Mesendoderm (in vitro differentiated cells): ENCODE results near the gene OR4K15. TPM values are rescaled to one million over a fixed set of nuclear protein-coding genes. Genes with fewer than 3 reads are reported as not detected.

Source experiments
- DNase-seq: peaks from one replicate; pipeline ENCODE4 v3.0.0; 2013
- H2AK5ac ChIP-seq: 2 replicates; pipeline ENCODE4 v1.6.1; 2013; ENCODE audit warnings: low read length, inconsistent platforms
- H2BK120ac ChIP-seq: 2 replicates; pipeline ENCODE4 v1.6.1; 2013; ENCODE audit warnings: low read depth, mild to moderate bottlenecking, low read length, moderate library complexity, mixed read lengths
- H2BK15ac ChIP-seq: replicated peaks from 2 replicates; pipeline ENCODE4 v1.6.1; 2013; ENCODE audit warnings: low read depth, mild to moderate bottlenecking, moderate library complexity
- H2BK5ac ChIP-seq: 2 replicates; pipeline ENCODE4 v1.6.1; 2013; ENCODE audit warnings: low read length, inconsistent platforms
- H3K18ac ChIP-seq: 2 replicates; pipeline ENCODE4 v1.6.1; 2013; ENCODE audit warnings: mild to moderate bottlenecking, low read length, mixed read lengths
- H3K23ac ChIP-seq: one replicate; pipeline ENCODE4 v1.6.1; 2013; ENCODE audit warnings: low read length
- H3K27ac ChIP-seq: 2 replicates; pipeline ENCODE4 v1.5.1; 2013; ENCODE audit warnings: low read depth, mild to moderate bottlenecking, inconsistent platforms, low read length, moderate library complexity
- H3K27me3 ChIP-seq: 2 replicates; pipeline ENCODE4 v1.6.1; 2013; ENCODE audit warnings: low read length, control low read depth, mild to moderate bottlenecking, inconsistent platforms; ENCODE audit not compliant: insufficient read depth, poor library complexity
- H3K36me3 ChIP-seq: 2 replicates; pipeline ENCODE4 v1.6.1; 2013; ENCODE audit warnings: low read length, inconsistent platforms; ENCODE audit not compliant: control insufficient read depth, insufficient read depth
- H3K4ac ChIP-seq: one replicate; pipeline ENCODE4 v1.6.1; 2013; ENCODE audit warnings: low read depth, mild to moderate bottlenecking, low read length, moderate library complexity
- H3K4me1 ChIP-seq: 2 replicates; pipeline ENCODE4 v1.6.1; 2013; ENCODE audit warnings: low read depth, low read length, inconsistent platforms; ENCODE audit not compliant: control insufficient read depth
- H3K4me2 ChIP-seq: 2 replicates; pipeline ENCODE4 v1.6.1; 2013; ENCODE audit warnings: low read length
- H3K4me3 ChIP-seq: 2 replicates; pipeline ENCODE4 v1.5.1; 2013; ENCODE audit warnings: mild to moderate bottlenecking, low read length
- H3K56ac ChIP-seq: one replicate; pipeline ENCODE4 v1.6.1; 2013; ENCODE audit warnings: low read length
- H3K79me1 ChIP-seq: 2 replicates; pipeline ENCODE4 v1.6.1; 2013; ENCODE audit warnings: low read length, inconsistent platforms
- H3K79me2 ChIP-seq: 2 replicates; pipeline ENCODE4 v1.6.1; 2013; ENCODE audit warnings: mild to moderate bottlenecking, low read length; ENCODE audit not compliant: control insufficient read depth, insufficient read depth
- H3K9ac ChIP-seq: 2 replicates; pipeline ENCODE4 v1.6.1; 2013; ENCODE audit warnings: low read length, inconsistent platforms
- H4K5ac ChIP-seq: one replicate; pipeline ENCODE4 v1.6.1; 2013; ENCODE audit warnings: low read length
- H4K8ac ChIP-seq: one replicate; pipeline ENCODE4 v1.6.1; 2013; ENCODE audit warnings: low read depth, mild to moderate bottlenecking, control low read depth, low read length, moderate library complexity
- WGBS: extraction: QIAGEN DNeasy Blood & Tissue Kit; methylation state at CpG from one replicate; pipeline ENCODE4 v1.1.7; 2013; ENCODE audit warnings: low lambda C conversion rate, missing lambda C conversion rate; ENCODE audit not compliant: insufficient coverage; ENCODE audit errors: extremely low coverage; 5-methylcytosine and 5-hydroxymethylcytosine counted together
- polyA plus RNA-seq, 2 experiments: library from polyadenylated mRNA; stranded (reverse); fragments of 200-250 nt; gene quantifications; one replicate each; pipeline ENCODE4 v1.2.3, GENCODE V29; 2013

The OR4K15 gene, protein sequence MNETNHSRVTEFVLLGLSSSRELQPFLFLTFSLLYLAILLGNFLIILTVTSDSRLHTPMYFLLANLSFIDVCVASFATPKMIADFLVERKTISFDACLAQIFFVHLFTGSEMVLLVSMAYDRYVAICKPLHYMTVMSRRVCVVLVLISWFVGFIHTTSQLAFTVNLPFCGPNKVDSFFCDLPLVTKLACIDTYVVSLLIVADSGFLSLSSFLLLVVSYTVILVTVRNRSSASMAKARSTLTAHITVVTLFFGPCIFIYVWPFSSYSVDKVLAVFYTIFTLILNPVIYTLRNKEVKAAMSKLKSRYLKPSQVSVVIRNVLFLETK
- not detected for polyA plus RNA-seq (2013, experiment 1 of 2)
- polyA plus RNA-seq (2013, experiment 2 of 2): not detected

DNA sequence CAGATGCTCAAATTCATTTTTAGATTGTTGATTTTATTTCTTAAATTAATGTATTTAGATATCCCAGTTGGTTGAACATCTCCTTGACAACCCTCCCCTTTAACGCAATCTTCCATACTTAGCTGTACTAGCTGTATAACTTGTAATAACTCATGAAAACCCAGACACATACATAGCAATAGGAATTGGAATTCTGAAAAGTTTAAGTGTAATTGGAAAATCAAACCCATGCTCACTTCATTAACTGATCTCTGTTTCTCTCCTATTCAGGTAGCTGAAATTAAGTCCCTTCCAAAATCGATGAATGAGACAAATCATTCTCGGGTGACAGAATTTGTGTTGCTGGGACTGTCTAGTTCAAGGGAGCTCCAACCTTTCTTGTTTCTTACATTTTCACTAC, at the start of gene OR4K15:
Gene OR4K15 (plus strand): TSS at position 301 of the 400 bp plus-strand sequence. CDS start 0 bp downstream, at position 301.
- Histone ChIP-seq H2BK5ac (no peak within 1 kb of the TSS), H4K5ac (no peak within 1 kb of the TSS), H2BK120ac (no peak within 1 kb of the TSS), H3K79me2 (no peaks in the 10 kb centered on the region), H3K4me3 (no peak within 1 kb of the TSS), H2BK15ac (no peak within 1 kb of the TSS), H3K18ac (no peak within 1 kb of the TSS), H3K56ac (no peak within 1 kb of the TSS), H3K27ac (no peak within 1 kb of the TSS), H3K9ac (no peak within 1 kb of the TSS), H3K36me3 (no peaks in the 10 kb centered on the region), H3K4me1 (no peaks in the 10 kb centered on the region), H2AK5ac (no peak within 1 kb of the TSS), H3K79me1 (no peaks in the 10 kb centered on the region), H3K4ac (no peak within 1 kb of the TSS), H3K4me2 (no peak within 1 kb of the TSS), H3K23ac (no peak within 1 kb of the TSS), H4K8ac (no peak within 1 kb of the TSS), H3K27me3 (no peaks in the 10 kb centered on the region)
- WGBS: no CpG with 5 or more reads among the region's 3 CpGs
- DNase-seq: no peak

DNA sequence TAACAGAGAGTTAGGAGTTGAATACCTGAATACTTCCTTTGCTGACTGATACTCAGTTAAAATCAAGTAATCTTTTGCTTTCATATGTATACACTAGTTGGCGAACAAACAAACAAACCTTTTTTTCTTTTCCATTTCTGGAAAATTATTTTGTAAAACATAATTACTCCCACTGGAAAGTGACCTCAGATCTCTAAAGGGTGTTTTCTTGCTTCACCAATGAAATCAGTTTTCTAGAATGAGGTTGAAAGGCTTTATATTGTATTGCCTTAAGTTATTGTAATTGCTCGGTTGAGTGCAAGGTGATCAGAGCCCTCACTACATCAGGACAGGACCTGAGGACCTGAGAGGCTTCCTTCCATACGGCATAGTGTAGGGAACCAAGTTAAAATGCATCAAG, 44.8 kb upstream of the OR4K15 start, which contains the start of gene OR4K1:
Gene OR4K1 (plus strand): TSS at position 301 of the 400 bp plus-strand sequence. CDS start 4,750 bp downstream, outside the sequence.
- H3K4ac ChIP-seq: no peak within 1 kb of the TSS
- no peak within 1 kb of the TSS for H3K23ac ChIP-seq
- no peaks in the 10 kb centered on the region for H3K79me2 ChIP-seq
- H3K79me1 ChIP-seq: no peaks in the 10 kb centered on the region
- WGBS: no CpG with 5 or more reads among the region's 3 CpGs
- H3K27me3 ChIP-seq: no peaks in the 10 kb centered on the region
- H2BK5ac ChIP-seq: no peak within 1 kb of the TSS
- no peaks in the 10 kb centered on the region for H3K4me1 ChIP-seq
- no peak within 1 kb of the TSS for H2BK120ac ChIP-seq
- no peak within 1 kb of the TSS for H3K27ac ChIP-seq
- H2BK15ac ChIP-seq: no peak within 1 kb of the TSS
- no peak within 1 kb of the TSS for H3K4me3 ChIP-seq
- no peak for DNase-seq
- H3K18ac ChIP-seq: no peak within 1 kb of the TSS
- no peak within 1 kb of the TSS for H4K5ac ChIP-seq
- H4K8ac ChIP-seq: no peak within 1 kb of the TSS
- no peaks in the 10 kb centered on the region for H3K36me3 ChIP-seq
- H3K56ac ChIP-seq: no peak within 1 kb of the TSS
- no peak within 1 kb of the TSS for H3K4me2 ChIP-seq
- H2AK5ac ChIP-seq: no peak within 1 kb of the TSS
- H3K9ac ChIP-seq: no peak within 1 kb of the TSS

DNA sequence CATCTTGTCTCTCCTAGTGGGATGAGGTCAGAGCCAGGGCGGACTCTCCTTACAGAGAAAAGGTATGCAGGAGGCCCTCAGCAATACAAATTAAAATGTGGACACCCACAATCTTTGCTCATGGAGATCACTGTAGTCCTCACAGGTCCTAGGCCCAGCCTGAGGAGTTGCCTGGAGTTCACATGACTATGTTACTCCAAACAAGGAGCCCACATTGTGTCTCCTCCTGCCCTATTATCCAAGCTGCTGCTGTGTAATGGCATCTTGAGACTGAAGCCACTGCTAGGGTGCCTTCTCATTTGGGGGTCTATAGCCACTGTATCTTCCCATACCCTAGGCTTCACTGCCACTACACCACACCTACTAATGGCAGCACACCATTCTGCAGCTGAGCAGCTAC, 33.7 kb upstream of the OR4K15 start:
- no peak overlapping the region for H3K56ac ChIP-seq
- H3K27ac ChIP-seq: no peak overlapping the region
- H4K5ac ChIP-seq: no peak overlapping the region
- no peaks in the 10 kb centered on the region for H3K27me3 ChIP-seq
- no peaks in the 10 kb centered on the region for H3K79me2 ChIP-seq
- no peaks in the 10 kb centered on the region for H3K36me3 ChIP-seq
- H3K4ac ChIP-seq: no peak overlapping the region
- H3K18ac ChIP-seq: no peak overlapping the region
- H2AK5ac ChIP-seq: no peak overlapping the region
- H3K79me1 ChIP-seq: no peaks in the 10 kb centered on the region
- H3K23ac ChIP-seq: no peak overlapping the region
- no CpG with 5 or more reads among the region's 1 CpG for WGBS
- H4K8ac ChIP-seq: no peak overlapping the region
- no peak overlapping the region for H2BK120ac ChIP-seq
- H3K9ac ChIP-seq: no peak overlapping the region
- no peak overlapping the region for H3K4me3 ChIP-seq
- H2BK15ac ChIP-seq: no peak overlapping the region
- no peak overlapping the region for H3K4me2 ChIP-seq
- H2BK5ac ChIP-seq: no peak overlapping the region
- no peak for DNase-seq
- no peaks in the 10 kb centered on the region for H3K4me1 ChIP-seq

DNA sequence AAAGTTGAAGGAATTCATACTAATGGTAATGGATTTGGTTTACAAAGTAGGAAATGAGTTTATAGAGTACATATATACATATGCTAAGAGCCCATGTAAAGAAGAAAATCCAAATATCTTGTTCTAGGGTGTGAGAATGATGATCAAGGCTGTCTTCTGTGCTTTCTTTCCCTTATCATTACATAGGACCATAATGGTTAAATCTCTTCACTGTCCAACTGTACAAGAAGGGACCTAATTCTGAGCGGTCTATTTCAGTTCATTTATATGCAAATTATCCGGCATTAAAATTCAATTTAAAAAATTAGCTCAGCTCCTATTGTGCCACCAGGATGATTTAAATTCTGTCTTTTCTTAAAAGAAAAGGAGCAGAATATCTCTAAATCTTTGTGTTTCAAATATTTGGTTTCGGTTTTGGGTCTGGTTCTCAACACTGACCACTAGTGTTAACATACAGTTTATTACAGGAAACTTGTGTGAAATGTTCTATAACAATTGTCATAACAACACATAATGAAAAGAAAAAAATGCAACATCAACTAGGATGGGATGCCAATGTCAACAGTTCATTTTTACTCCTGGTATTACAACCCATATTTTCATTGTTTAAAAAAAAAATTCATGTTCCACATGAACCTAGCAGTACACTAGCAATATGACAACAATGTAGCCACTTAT, 27.8 kb upstream of the OR4K15 start:
- Histone ChIP-seq H3K79me2 (no peaks in the 10 kb centered on the region), H3K18ac (no peak overlapping the region), H3K4ac (no peak overlapping the region), H2BK15ac (no peak overlapping the region), H3K4me1 (no peaks in the 10 kb centered on the region), H3K56ac (no peak overlapping the region), H3K4me2 (no peak overlapping the region), H3K27ac (no peak overlapping the region), H2AK5ac (no peak overlapping the region), H4K8ac (no peak overlapping the region), H2BK120ac (no peak overlapping the region), H3K79me1 (no peaks in the 10 kb centered on the region), H3K23ac (no peak overlapping the region), H4K5ac (no peak overlapping the region), H3K4me3 (no peak overlapping the region), H3K27me3 (no peaks in the 10 kb centered on the region), H3K36me3 (no peaks in the 10 kb centered on the region), H3K9ac (no peak overlapping the region), H2BK5ac (no peak overlapping the region)
- no CpG with 5 or more reads among the region's 3 CpGs for WGBS
- DNase-seq: no peak

DNA sequence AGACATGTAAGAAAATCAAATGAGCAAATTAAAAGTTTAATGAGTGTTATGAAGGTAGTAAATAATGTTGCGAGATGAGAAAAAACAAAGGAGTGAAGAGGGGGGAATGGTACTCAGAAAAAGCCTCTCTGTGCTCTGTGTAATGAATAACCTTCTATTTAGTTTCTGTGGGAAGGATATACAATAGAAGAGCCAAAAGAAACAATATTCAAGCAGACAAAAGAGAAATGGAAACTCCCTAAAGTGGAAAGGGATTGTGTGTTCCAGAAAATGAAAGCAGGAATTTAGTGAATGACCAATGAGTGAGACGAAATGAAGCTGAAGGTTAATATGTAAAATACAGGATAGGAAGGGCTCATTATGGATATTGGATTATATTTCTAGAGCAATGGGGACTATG, 26.2 kb upstream of the OR4K15 start:
- H3K27ac ChIP-seq: no peak overlapping the region
- H3K79me1 ChIP-seq: no peaks in the 10 kb centered on the region
- no peak overlapping the region for H2BK5ac ChIP-seq
- no peak overlapping the region for H3K4me2 ChIP-seq
- H3K9ac ChIP-seq: no peak overlapping the region
- no peak overlapping the region for H2BK15ac ChIP-seq
- no peak for DNase-seq
- H2AK5ac ChIP-seq: no peak overlapping the region
- H3K4me1 ChIP-seq: no peaks in the 10 kb centered on the region
- no peaks in the 10 kb centered on the region for H3K27me3 ChIP-seq
- no peak overlapping the region for H4K5ac ChIP-seq
- no peak overlapping the region for H4K8ac ChIP-seq
- no peaks in the 10 kb centered on the region for H3K79me2 ChIP-seq
- no peak overlapping the region for H3K18ac ChIP-seq
- no peak overlapping the region for H3K4ac ChIP-seq
- no peak overlapping the region for H3K56ac ChIP-seq
- no peak overlapping the region for H3K4me3 ChIP-seq
- 100% methylated on average over 1 of the region's 2 CpGs for WGBS
- no peak overlapping the region for H2BK120ac ChIP-seq
- H3K36me3 ChIP-seq: no peaks in the 10 kb centered on the region
- H3K23ac ChIP-seq: no peak overlapping the region
